Colonic mucosa (tissue), 4 donors: ENCODE measurements around the gene TPST1. TPM values are rescaled to one million over a fixed set of nuclear protein-coding genes. Genes with fewer than 3 reads are reported as not detected.

Experiments used
- DNase-seq: peaks from one replicate; pipeline ENCODE4 v3.0.0-alpha.2; 2020
- H3K27ac ChIP-seq: fragments of 200-600 bp; one replicate; pipeline ENCODE4 v1.8.0; 2021
- H3K27me3 ChIP-seq: fragments of 200-600 bp; one replicate; pipeline ENCODE4 v1.8.0; 2021
- H3K36me3 ChIP-seq: fragments of 200-600 bp; one replicate; pipeline ENCODE4 v1.8.0; 2021
- H3K4me1 ChIP-seq: fragments of 200-600 bp; one replicate; pipeline ENCODE4 v1.8.0; 2021; ENCODE audit warnings: mild to moderate bottlenecking
- H3K4me3 ChIP-seq: fragments of 200-600 bp; one replicate; pipeline ENCODE4 v1.8.0; 2021
- H3K9ac ChIP-seq, 2 donors: one replicate each; pipeline ENCODE4 v1.7.0; 2013; ENCODE audit warnings: control low read depth in 2 of 2, low read depth in 2 of 2, low read length in 2 of 2
- H3K9me3 ChIP-seq: fragments of 200-600 bp; one replicate; pipeline ENCODE4 v1.8.0; 2021
- CTCF ChIP-seq: fragments of 200-600 bp; IDR thresholded peaks from one replicate; pipeline ENCODE4 v1.8.0; 2022; ENCODE audit warnings: antibody characterized with exemption, mild to moderate bottlenecking
- intact Hi-C: fragments of 100-400 bp; cut with DNase I; formaldehyde crosslinking; loops from one replicate; pipeline ENCODE4 v1.14.1; 2022
- total RNA-seq, 2 donors: library from RNA; stranded (reverse); fragmentation: NEBNext Ultra II Directional in 1 of 2; extraction: Animal tissue kit (Norgen Biotek cat#: 25700) in 1 of 2; gene quantifications; one replicate each; pipeline ENCODE4 v1.2.1, GENCODE V29; 2021
- donor health status: healthy.
- donor health status: DM: no; HTN: no; CAD: no.
- donor health status: DM: no; HTN: no; CAD: no.

Gene TPST1
- total RNA-seq, 2 donors from 2014 or later: 3.6 to 6.1 TPM

GRCh38 chr7:66330961-66331360 is 125.8 kb downstream of the TPST1 start:
- no peaks in the 10 kb centered on the region for H3K9me3 ChIP-seq
- H3K27ac ChIP-seq: no peak overlapping the region
- H3K36me3 ChIP-seq: no peaks in the 10 kb centered on the region
- no peaks in the 10 kb centered on the region for H3K4me1 ChIP-seq
- no peak overlapping the region for H3K4me3 ChIP-seq
- peak; percentile 30 for DNase-seq
- no peak overlapping the region for H3K9ac ChIP-seq
- no peak for TF ChIP-seq CTCF
- no peaks in the 10 kb centered on the region for H3K27me3 ChIP-seq
- intact Hi-C loops: no loop called here

GRCh38 chr7:66331883-66332282 is 126.7 kb downstream of the TPST1 start:
- Histone ChIP-seq H3K27me3 (no peaks in the 10 kb centered on the region), H3K4me1 (no peaks in the 10 kb centered on the region), H3K36me3 (no peaks in the 10 kb centered on the region), H3K9me3 (no peaks in the 10 kb centered on the region), H3K4me3 (no peak overlapping the region), H3K9ac (no peak overlapping the region), H3K27ac (no peak overlapping the region)
- DNase-seq: no peak
- no peak for TF ChIP-seq CTCF
- intact Hi-C loops: no loop called here

- no peak overlapping the region for H3K27ac ChIP-seq
- no peaks in the 10 kb centered on the region for H3K9me3 ChIP-seq
- no peaks in the 10 kb centered on the region for H3K27me3 ChIP-seq
- intact Hi-C loops: no loop called here
- no peak for TF ChIP-seq CTCF
- no peaks in the 10 kb centered on the region for H3K4me1 ChIP-seq
- H3K36me3 ChIP-seq: no peaks in the 10 kb centered on the region
- no peak for DNase-seq
- no peak overlapping the region for H3K4me3 ChIP-seq
- H3K9ac ChIP-seq: no peak overlapping the region
Observed at GRCh38 chr7:66333443-66333842, 128.3 kb downstream of the TPST1 start.

- Histone ChIP-seq H3K36me3 (no peaks in the 10 kb centered on the region), H3K27ac (no peak overlapping the region), H3K9me3 (no peaks in the 10 kb centered on the region), H3K4me1 (no peaks in the 10 kb centered on the region), H3K9ac (no peak overlapping the region), H3K4me3 (no peak overlapping the region), H3K27me3 (no peaks in the 10 kb centered on the region)
- intact Hi-C loops: no loop called here
- no peak for TF ChIP-seq CTCF
- no peak for DNase-seq
Observed at GRCh38 chr7:66335318-66335717, 130.2 kb downstream of the TPST1 start.

GRCh38 chr7:66336760-66337159 is 131.6 kb downstream of the TPST1 start:
- DNase-seq: no peak

More at GRCh38 chr7:66336760-66337159, 131.6 kb downstream of the TPST1 start:
- Histone ChIP-seq H3K9ac (no peak overlapping the region), H3K36me3 (no peaks in the 10 kb centered on the region), H3K9me3 (no peaks in the 10 kb centered on the region), H3K4me3 (no peak overlapping the region), H3K27ac (no peak overlapping the region), H3K27me3 (no peaks in the 10 kb centered on the region), H3K4me1 (no peaks in the 10 kb centered on the region)
- no peak for TF ChIP-seq CTCF
- intact Hi-C loops: no loop called here
